ENCODE results near the gene CPLANE2. TPM values are rescaled to one million over a fixed set of nuclear protein-coding genes. Genes with fewer than 3 reads are reported as not detected.
A peak's percentile ranks its signal among the peaks of the same experiment; 100 is the strongest.

CPLANE2 gene
- total and polyA plus RNA-seq, 10 donors: 2.1 to 7.6 (median 5.3) TPM

GRCh38 chr1:16186655-16187235 is 50.2 kb downstream of the CPLANE2 start:
- Histone ChIP-seq H3K4me1 (peaks cover 2 to 46% (median 20%) of the 10 kb centered on the region in 6 donors), H3K27me3 (replicated peaks in 1 of 7) (peaks cover 0 to 23% (median 0%) of the 10 kb centered on the region in 7 donors), H3K4me3 (no peak overlapping the region), H3K27ac (no peak overlapping the region), H3K9me3 (no peaks in the 10 kb centered on the region), H3K36me3 (no peaks in the 10 kb centered on the region)
- intact Hi-C loops (cut with DNase I; ENCODE audit: low total_unique reads): loop anchor here (2.0 kb wide), 1 partner anchor 104 kb away; no protein-coding TSS in a partner anchor
- no peak for DNase-seq
- WGBS, 5 donors: 89 to 96% (median 91%) methylated on average over 8 to 9 of the region's 9 CpGs
- TF ChIP-seq POLR2AphosphoS5 (IDR thresholded peaks at IDR 0.05) (no peak), POLR2A (IDR thresholded peaks at IDR 0.05) (no peak)
- TF ChIP-seq, protein P1, sequence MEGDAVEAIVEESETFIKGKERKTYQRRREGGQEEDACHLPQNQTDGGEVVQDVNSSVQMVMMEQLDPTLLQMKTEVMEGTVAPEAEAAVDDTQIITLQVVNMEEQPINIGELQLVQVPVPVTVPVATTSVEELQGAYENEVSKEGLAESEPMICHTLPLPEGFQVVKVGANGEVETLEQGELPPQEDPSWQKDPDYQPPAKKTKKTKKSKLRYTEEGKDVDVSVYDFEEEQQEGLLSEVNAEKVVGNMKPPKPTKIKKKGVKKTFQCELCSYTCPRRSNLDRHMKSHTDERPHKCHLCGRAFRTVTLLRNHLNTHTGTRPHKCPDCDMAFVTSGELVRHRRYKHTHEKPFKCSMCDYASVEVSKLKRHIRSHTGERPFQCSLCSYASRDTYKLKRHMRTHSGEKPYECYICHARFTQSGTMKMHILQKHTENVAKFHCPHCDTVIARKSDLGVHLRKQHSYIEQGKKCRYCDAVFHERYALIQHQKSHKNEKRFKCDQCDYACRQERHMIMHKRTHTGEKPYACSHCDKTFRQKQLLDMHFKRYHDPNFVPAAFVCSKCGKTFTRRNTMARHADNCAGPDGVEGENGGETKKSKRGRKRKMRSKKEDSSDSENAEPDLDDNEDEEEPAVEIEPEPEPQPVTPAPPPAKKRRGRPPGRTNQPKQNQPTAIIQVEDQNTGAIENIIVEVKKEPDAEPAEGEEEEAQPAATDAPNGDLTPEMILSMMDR (IDR thresholded peaks at IDR 0.05 in 8 of 11, conservative IDR thresholded peaks at IDR 0.05 in 3 of 11): peak in 1 of 11 experiments; percentile 13

- Histone ChIP-seq H3K9me3 (no peaks in the 10 kb centered on the region), H3K27me3 (replicated peaks in 1 of 7) (peaks cover 0 to 16% (median 0%) of the 10 kb centered on the region in 7 donors), H3K4me1 (peaks cover 2 to 41% (median 24%) of the 10 kb centered on the region in 6 donors), H3K4me3 (no peak overlapping the region), H3K36me3 (no peaks in the 10 kb centered on the region), H3K27ac (no peak overlapping the region)
- intact Hi-C loops (cut with DNase I; ENCODE audit: low total_unique reads): no loop called here
- 80 to 92% (median 91%) methylated on average over 10 of the region's 10 CpGs for WGBS, 5 donors
- no peak for DNase-seq
- TF ChIP-seq POLR2A (IDR thresholded peaks at IDR 0.05) (no peak), POLR2AphosphoS5 (IDR thresholded peaks at IDR 0.05) (no peak)
- TF ChIP-seq, protein P1 (IDR thresholded peaks at IDR 0.05 in 8 of 11, conservative IDR thresholded peaks at IDR 0.05 in 3 of 11): no peak
These were observed 52.3 kb downstream of the CPLANE2 start for GRCh38 chr1:16184557-16185303.

DNA sequence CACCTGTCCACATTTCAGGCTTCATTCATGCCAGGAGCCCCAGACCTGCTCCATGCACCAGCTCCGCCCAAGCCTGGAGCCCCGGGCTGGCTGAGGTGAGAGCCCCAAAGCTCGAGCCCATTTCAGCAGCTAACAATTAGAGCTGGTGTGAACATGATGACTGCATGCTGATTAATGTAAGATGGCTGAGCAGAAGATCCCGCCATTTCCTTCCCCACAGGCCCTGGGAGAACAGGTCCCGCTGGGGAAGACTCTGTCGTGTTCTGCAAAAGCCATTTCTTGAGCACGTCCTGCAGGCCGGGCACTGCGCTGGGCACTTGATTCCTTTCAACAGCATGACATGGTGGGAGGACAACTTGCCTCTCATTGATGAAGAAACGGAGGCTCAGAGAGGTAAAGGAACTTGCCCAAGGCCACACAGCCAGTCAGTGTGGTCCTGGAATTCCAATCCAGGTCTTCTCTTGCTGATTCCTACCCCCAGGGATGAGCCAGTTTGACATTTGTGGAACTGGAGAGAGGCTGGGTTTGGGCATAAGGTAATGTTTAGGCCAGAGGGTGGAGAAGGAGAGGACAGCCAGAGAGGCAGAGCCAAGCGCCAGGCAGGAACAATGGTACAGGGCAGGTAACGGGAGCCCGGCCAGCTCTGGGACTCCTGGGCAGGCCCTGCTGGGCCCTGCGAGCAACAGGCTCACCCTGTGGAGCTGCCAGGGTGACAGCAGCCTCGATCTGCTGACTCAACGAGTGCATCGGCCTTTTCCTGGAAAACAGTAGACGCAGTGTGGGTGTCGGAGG is 53.0 kb downstream of the CPLANE2 start:
- Histone ChIP-seq H3K27me3 (replicated peaks in 1 of 7) (peaks cover 0 to 9% (median 0%) of the 10 kb centered on the region in 7 donors), H3K27ac (no peak overlapping the region), H3K9me3 (no peaks in the 10 kb centered on the region), H3K36me3 (no peaks in the 10 kb centered on the region), H3K4me3 (no peak overlapping the region), H3K4me1 (peaks cover 2 to 35% (median 20%) of the 10 kb centered on the region in 6 donors)
- WGBS, 5 donors: 82 to 90% (median 86%) methylated on average over 18 to 19 of the region's 19 CpGs
- intact Hi-C loops (cut with DNase I; ENCODE audit: low total_unique reads): no loop called here
- TF ChIP-seq POLR2A (IDR thresholded peaks at IDR 0.05) (no peak), POLR2AphosphoS5 (IDR thresholded peaks at IDR 0.05) (no peak)
- TF ChIP-seq, protein P1 (IDR thresholded peaks at IDR 0.05 in 8 of 11, conservative IDR thresholded peaks at IDR 0.05 in 3 of 11): no peak
- no peak for DNase-seq

All from spleen (tissue), 11 donors.